H9 (cell line): Measurements from ENCODE around the gene HSD17B12. TPM values are rescaled to one million over a fixed set of nuclear protein-coding genes. Genes with fewer than 3 reads are reported as not detected.

Experiments
- DNase-seq: peaks from one replicate; pipeline ENCODE4 v3.0.0-alpha.2; 2017
- H2AFZ ChIP-seq: one replicate; pipeline ENCODE4 v1.6.1; 2013; ENCODE audit warnings: mild to moderate bottlenecking, low read length, control low read depth, moderate library complexity
- H2AK5ac ChIP-seq: 2 replicates; pipeline ENCODE4 v1.6.1; 2013; ENCODE audit warnings: low read length, control low read depth, mixed read lengths; ENCODE audit not compliant: insufficient read length
- H2BK120ac ChIP-seq: one replicate; pipeline ENCODE4 v1.6.1; 2013; ENCODE audit warnings: low read depth, mild to moderate bottlenecking, low read length, control low read depth, inconsistent platforms; ENCODE audit not compliant: poor library complexity, severe bottlenecking
- H2BK12ac ChIP-seq: 2 replicates; pipeline ENCODE4 v1.6.1; 2013; ENCODE audit warnings: low read length, control low read depth, mixed read lengths, low read depth; ENCODE audit not compliant: insufficient read length
- H2BK15ac ChIP-seq: 2 replicates; pipeline ENCODE4 v1.6.1; 2013; ENCODE audit warnings: low read depth, low read length, control low read depth
- H2BK20ac ChIP-seq: one replicate; pipeline ENCODE4 v1.6.1; 2013; ENCODE audit warnings: low read depth, mild to moderate bottlenecking, low read length, control low read depth, inconsistent platforms; ENCODE audit not compliant: poor library complexity, severe bottlenecking
- H2BK5ac ChIP-seq: 2 replicates; pipeline ENCODE4 v1.6.1; 2013; ENCODE audit warnings: low read length, control low read depth, mixed read lengths; ENCODE audit not compliant: insufficient read length
- H3K14ac ChIP-seq: 2 replicates; pipeline ENCODE4 v1.6.1; 2013; ENCODE audit warnings: low read length, control low read depth; ENCODE audit not compliant: insufficient read depth
- H3K18ac ChIP-seq: 2 replicates; pipeline ENCODE4 v1.6.1; 2013; ENCODE audit warnings: low read depth, mild to moderate bottlenecking, mixed read lengths, low read length, control low read depth; ENCODE audit not compliant: insufficient read length
- H3K23ac ChIP-seq: 2 replicates; pipeline ENCODE4 v1.6.1; 2013; ENCODE audit warnings: low read length, control low read depth, mixed read lengths, low read depth; ENCODE audit not compliant: insufficient read length
- H3K23me2 ChIP-seq: 2 replicates; pipeline ENCODE4 v1.6.1; 2013; ENCODE audit warnings: low read depth, mild to moderate bottlenecking, mixed read lengths, low read length, control low read depth; ENCODE audit not compliant: insufficient read length, poor library complexity, severe bottlenecking
- H3K27ac ChIP-seq: 2 replicates; pipeline ENCODE4 v1.5.1; 2013; ENCODE audit warnings: low read length, control low read depth, mixed read lengths, low read depth; ENCODE audit not compliant: insufficient read length
- H3K27me3 ChIP-seq: 2 replicates; pipeline ENCODE4 v1.6.1; 2013; ENCODE audit warnings: low read length, control low read depth, inconsistent platforms; ENCODE audit not compliant: insufficient read depth
- H3K4ac ChIP-seq: 2 replicates; pipeline ENCODE4 v1.6.1; 2013; ENCODE audit warnings: low read depth, mild to moderate bottlenecking, control low read depth, inconsistent platforms, low read length, moderate library complexity
- H3K4me1 ChIP-seq: 2 replicates; pipeline ENCODE4 v1.6.1; 2013; ENCODE audit warnings: low read length, control low read depth, inconsistent platforms; ENCODE audit not compliant: insufficient read depth
- H3K4me2 ChIP-seq: 2 replicates; pipeline ENCODE4 v1.6.1; 2013; ENCODE audit warnings: low read length, control low read depth, mixed read lengths; ENCODE audit not compliant: insufficient read length, insufficient read depth
- H3K56ac ChIP-seq: 2 replicates; pipeline ENCODE4 v1.6.1; 2013; ENCODE audit warnings: low read depth, mild to moderate bottlenecking, mixed read lengths, low read length, control low read depth; ENCODE audit not compliant: insufficient read length
- H3K79me1 ChIP-seq: 2 replicates; pipeline ENCODE4 v1.6.1; 2013; ENCODE audit warnings: low read depth, mild to moderate bottlenecking, moderate library complexity, low read length, control low read depth, inconsistent platforms; ENCODE audit not compliant: insufficient read depth, poor library complexity, severe bottlenecking
- H3K79me2 ChIP-seq: 2 replicates; pipeline ENCODE4 v1.6.1; 2013; ENCODE audit warnings: low read length, control low read depth, inconsistent platforms; ENCODE audit not compliant: insufficient read depth
- H3K9ac ChIP-seq: 2 replicates; pipeline ENCODE4 v1.6.1; 2013; ENCODE audit warnings: low read length, control low read depth, mixed read lengths; ENCODE audit not compliant: insufficient read length; ENCODE audit errors: extremely low read depth
- H3K9me3 ChIP-seq: one replicate; pipeline ENCODE4 v1.6.1; 2013; ENCODE audit warnings: low read depth, low read length, inconsistent platforms; ENCODE audit not compliant: control insufficient read depth
- H3T11ph ChIP-seq: one replicate; pipeline ENCODE4 v1.6.1; 2013; ENCODE audit warnings: mild to moderate bottlenecking, low read length, control low read depth, inconsistent platforms
- H4K20me1 ChIP-seq: one replicate; pipeline ENCODE4 v1.6.1; 2013; ENCODE audit not compliant: control insufficient read depth, insufficient read length, insufficient read depth
- H4K5ac ChIP-seq: 2 replicates; pipeline ENCODE4 v1.6.1; 2013; ENCODE audit warnings: low read depth, mild to moderate bottlenecking, mixed read lengths, low read length, control low read depth; ENCODE audit not compliant: insufficient read length
- H4K8ac ChIP-seq: replicated peaks from 2 replicates; pipeline ENCODE4 v1.6.1; 2013; ENCODE audit warnings: low read length, control low read depth, mixed read lengths, low read depth; ENCODE audit not compliant: insufficient read length
- H4K91ac ChIP-seq: 2 replicates; pipeline ENCODE4 v1.6.1; 2013; ENCODE audit warnings: low read depth, mild to moderate bottlenecking, moderate library complexity, mixed read lengths, low read length, control low read depth; ENCODE audit not compliant: insufficient read length
- H3K27ac Mint-ChIP-seq, 3 experiments: 2 replicates in 2 of 3; 3 replicates in 1 of 3; pipeline ENCODE4 v1.8.0; 2020 to 2021; ENCODE audit warnings: mixed read lengths in 3 of 3, mild to moderate bottlenecking in 1 of 3, moderate library complexity in 1 of 3
- H3K27me3 Mint-ChIP-seq: 2 replicates; pipeline ENCODE4 v1.8.0; 2021; ENCODE audit warnings: low read depth, mild to moderate bottlenecking, moderate library complexity, mixed read lengths
- H3K36me3 Mint-ChIP-seq, 3 experiments: 2 replicates in 2 of 3; 3 replicates in 1 of 3; pipeline ENCODE4 v1.8.0; 2020 to 2021; ENCODE audit warnings: low read depth in 3 of 3, mixed read lengths in 3 of 3; ENCODE audit not compliant: insufficient read depth in 1 of 3
- H3K4me1 Mint-ChIP-seq, 2 experiments: 2 replicates each; pipeline ENCODE4 v1.8.0; 2020; ENCODE audit warnings: mixed read lengths in 2 of 2
- H3K4me3 Mint-ChIP-seq, 2 experiments: 2 replicates in 1 of 2; 3 replicates in 1 of 2; pipeline ENCODE4 v1.8.0; 2020 to 2021; ENCODE audit warnings: mild to moderate bottlenecking in 2 of 2, mixed read lengths in 2 of 2, moderate library complexity in 1 of 2
- H3K9me3 Mint-ChIP-seq, 2 experiments: 2 replicates in 1 of 2; 3 replicates in 1 of 2; pipeline ENCODE4 v1.8.0; 2020; ENCODE audit warnings: mild to moderate bottlenecking in 2 of 2, mixed read lengths in 2 of 2, moderate library complexity in 1 of 2
- WGBS: extraction: QIAGEN DNeasy Blood & Tissue Kit; methylation state at CpG from one replicate; pipeline ENCODE4 v1.1.7; 2013; ENCODE audit warnings: missing lambda C conversion rate, low lambda C conversion rate, mixed read lengths; ENCODE audit not compliant: insufficient read length; ENCODE audit errors: extremely low coverage; 5-methylcytosine and 5-hydroxymethylcytosine counted together
- total RNA-seq: library from RNA; stranded (reverse); gene quantifications from 2 replicates; pipeline ENCODE4 v1.2.1, GENCODE V29; 2021
- TF ChIP-seq, protein P1 (sequence below): fragments of 200-600 bp; sonication (generic); conservative IDR thresholded peaks from 3 replicates; pipeline ENCODE4 v1.8.0; 2021; ENCODE audit warnings: antibody characterized with exemption, mild to moderate bottlenecking

HSD17B12 gene
- total RNA-seq, 1 experiment from 2014 or later: 111 TPM

DNA sequence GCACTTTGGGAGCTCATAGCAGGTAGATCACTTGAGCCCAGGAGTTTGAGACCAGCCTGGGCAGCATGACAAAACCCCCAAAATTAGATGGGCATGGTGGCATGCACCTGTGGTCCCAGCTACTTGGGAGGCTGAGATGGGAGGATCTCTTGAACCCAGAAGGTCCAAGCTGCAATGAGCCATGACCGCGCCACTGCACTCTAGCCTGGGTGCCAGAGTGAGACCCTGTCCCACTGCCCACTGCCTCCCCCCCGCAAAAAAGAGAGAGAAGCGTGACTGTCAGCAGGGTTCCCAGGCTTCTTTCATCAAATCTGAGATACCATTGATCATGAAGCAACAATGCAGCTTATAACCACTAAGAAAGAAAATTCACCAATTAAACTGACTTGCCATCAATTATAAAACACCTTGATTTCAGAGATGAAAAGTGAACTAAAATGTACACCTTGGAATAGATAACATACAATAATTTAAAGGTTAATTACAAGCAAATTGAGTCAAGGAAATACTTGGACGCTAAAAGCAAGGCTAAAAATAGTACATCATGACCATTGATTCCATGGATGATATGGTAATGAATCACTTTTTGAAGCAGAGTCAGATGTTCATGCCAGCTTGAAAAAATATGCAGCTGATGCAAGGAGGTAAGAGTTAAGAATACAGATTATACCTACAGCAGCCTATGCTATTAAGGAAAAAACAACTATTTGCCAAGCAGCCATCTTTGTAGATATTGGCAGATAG is 109.3 kb downstream of the HSD17B12 start:
- no peak for DNase-seq
- Histone ChIP-seq H4K91ac (no peak overlapping the region), H2AK5ac (no peak overlapping the region), H2BK120ac (no peak overlapping the region), H4K8ac (no peak overlapping the region), H3T11ph (no peak overlapping the region), H3K18ac (no peak overlapping the region), H3K9me3 (no peaks in the 10 kb centered on the region), H2BK15ac (no peak overlapping the region), H3K23ac (no peak overlapping the region), H3K4me2 (no peak overlapping the region), H3K4ac (no peak overlapping the region), H3K79me1 (peaks cover 2% of the 10 kb centered on the region), H3K27me3 (no peaks in the 10 kb centered on the region), H2BK5ac (no peak overlapping the region), H3K14ac (no peak overlapping the region), H3K23me2 (no peaks in the 10 kb centered on the region), H2BK12ac (no peak overlapping the region), H4K20me1 (no peaks in the 10 kb centered on the region), H3K4me1 (no peaks in the 10 kb centered on the region), H3K27ac (no peak overlapping the region), H3K79me2 (no peaks in the 10 kb centered on the region; the same call in 1 of the 2 replicates), H3K9ac (no peak overlapping the region), H4K5ac (no peak overlapping the region), H2BK20ac (no peak overlapping the region), H2AFZ (no peak overlapping the region), H3K56ac (no peak overlapping the region)
- Mint-ChIP-seq H3K4me1 (no peaks in the 10 kb centered on the region), H3K27ac (no peak overlapping the region), H3K27me3 (no peaks in the 10 kb centered on the region), H3K9me3 (no peaks in the 10 kb centered on the region; a peak in 1 of 5 replicates), H3K36me3 (peaks cover 10 to 15% (median 10%) of the 10 kb centered on the region in 3 experiments; a peak in 5 of 7 replicates), H3K4me3 (no peak overlapping the region)
- no CpG with 5 or more reads among the region's 5 CpGs for WGBS
- TF ChIP-seq, protein P1, sequence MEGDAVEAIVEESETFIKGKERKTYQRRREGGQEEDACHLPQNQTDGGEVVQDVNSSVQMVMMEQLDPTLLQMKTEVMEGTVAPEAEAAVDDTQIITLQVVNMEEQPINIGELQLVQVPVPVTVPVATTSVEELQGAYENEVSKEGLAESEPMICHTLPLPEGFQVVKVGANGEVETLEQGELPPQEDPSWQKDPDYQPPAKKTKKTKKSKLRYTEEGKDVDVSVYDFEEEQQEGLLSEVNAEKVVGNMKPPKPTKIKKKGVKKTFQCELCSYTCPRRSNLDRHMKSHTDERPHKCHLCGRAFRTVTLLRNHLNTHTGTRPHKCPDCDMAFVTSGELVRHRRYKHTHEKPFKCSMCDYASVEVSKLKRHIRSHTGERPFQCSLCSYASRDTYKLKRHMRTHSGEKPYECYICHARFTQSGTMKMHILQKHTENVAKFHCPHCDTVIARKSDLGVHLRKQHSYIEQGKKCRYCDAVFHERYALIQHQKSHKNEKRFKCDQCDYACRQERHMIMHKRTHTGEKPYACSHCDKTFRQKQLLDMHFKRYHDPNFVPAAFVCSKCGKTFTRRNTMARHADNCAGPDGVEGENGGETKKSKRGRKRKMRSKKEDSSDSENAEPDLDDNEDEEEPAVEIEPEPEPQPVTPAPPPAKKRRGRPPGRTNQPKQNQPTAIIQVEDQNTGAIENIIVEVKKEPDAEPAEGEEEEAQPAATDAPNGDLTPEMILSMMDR: no peak
